ENCODE data around the gene TMC1. TPM values are rescaled to one million over a fixed set of nuclear protein-coding genes. Genes with fewer than 3 reads are reported as not detected.
"Not testable (repeated sequence)": the region's sequence is repeated elsewhere in the genome, so short reads cannot be mapped to it uniquely, and the experiment has no call there.

TMC1 gene
- total RNA-seq, 2 donors from 2014 or later: not detected

DNA sequence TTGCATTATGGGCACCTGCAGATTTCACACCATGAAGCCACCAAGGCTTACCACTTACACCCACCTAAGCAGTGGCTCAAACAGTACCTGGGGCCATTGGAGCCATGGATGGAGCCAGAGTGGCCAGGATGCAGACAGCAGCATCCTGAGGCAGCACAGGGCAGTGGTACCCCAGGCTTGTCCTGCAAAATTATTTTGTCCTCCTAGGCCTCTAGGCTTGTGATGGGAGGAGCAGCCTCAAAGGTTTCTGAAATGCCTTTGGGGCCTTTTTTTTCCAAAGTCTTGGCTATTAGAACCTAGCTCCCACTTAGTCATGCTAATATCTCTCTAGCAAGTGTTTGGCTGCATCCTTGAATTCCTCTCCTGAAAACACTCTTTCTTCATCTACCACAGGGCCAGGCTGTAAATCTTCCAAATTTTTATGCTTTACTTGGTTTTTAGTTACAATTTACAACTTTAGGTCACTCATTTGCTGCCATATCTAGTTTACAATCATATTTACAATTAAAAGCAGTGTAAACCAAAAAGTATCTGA is 15.7 kb downstream of the TMC1 start:
- Mint-ChIP-seq H3K4me1 (peaks cover 3% of the 10 kb centered on the region), H3K27ac (no peak overlapping the region), H3K4me3 (no peak overlapping the region), H3K27me3 (no peaks in the 10 kb centered on the region), H3K36me3 (ENCODE audit: low read depth) (no peaks in the 10 kb centered on the region)
- ATAC-seq (no peak), DNase-seq (no peak)
- H3K9me3 ChIP-seq (ENCODE audit: control insufficient read depth, low read length, poor library complexity, severe bottlenecking): no peaks in the 10 kb centered on the region

DNA sequence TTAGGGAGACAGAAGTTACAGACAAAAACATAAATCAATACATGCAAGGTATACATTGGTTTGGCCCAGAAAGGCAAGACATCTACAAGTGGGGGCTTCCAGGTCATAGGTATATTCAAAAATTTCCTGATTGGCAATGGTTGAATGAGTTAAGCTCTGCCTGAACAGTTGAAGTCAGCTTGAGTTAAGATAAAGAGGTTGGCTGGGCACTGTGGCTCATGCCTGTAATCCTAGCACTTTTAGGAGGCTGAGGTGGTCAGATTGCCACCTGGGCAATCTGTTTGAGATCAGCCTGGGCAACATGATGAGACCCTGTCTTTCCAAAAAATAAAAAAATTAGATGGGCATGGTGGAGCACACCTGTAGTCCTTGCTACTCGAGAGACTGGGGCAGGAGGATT is 16.3 kb downstream of the TMC1 start:
- H3K36me3 Mint-ChIP-seq (ENCODE audit: low read depth): no peaks in the 10 kb centered on the region
- no peaks in the 10 kb centered on the region for H3K9me3 ChIP-seq (ENCODE audit: control insufficient read depth, low read length, poor library complexity, severe bottlenecking)
- no peak overlapping the region for H3K4me3 Mint-ChIP-seq
- no peaks in the 10 kb centered on the region for H3K27me3 Mint-ChIP-seq
- ATAC-seq: no peak
- peaks cover 3% of the 10 kb centered on the region for H3K4me1 Mint-ChIP-seq
- no peak for DNase-seq
- H3K27ac Mint-ChIP-seq: no peak overlapping the region

- no peak for DNase-seq
- Mint-ChIP-seq H3K4me3 (no peak overlapping the region), H3K4me1 (peaks cover 3% of the 10 kb centered on the region), H3K27me3 (no peaks in the 10 kb centered on the region), H3K27ac (no peak overlapping the region), H3K36me3 (ENCODE audit: low read depth) (no peaks in the 10 kb centered on the region)
- no peaks in the 10 kb centered on the region for H3K9me3 ChIP-seq (ENCODE audit: control insufficient read depth, low read length, poor library complexity, severe bottlenecking)
- no peak for ATAC-seq
Observed at GRCh38 chr9:72538921-72539702, 17.7 kb downstream of the TMC1 start.

DNA sequence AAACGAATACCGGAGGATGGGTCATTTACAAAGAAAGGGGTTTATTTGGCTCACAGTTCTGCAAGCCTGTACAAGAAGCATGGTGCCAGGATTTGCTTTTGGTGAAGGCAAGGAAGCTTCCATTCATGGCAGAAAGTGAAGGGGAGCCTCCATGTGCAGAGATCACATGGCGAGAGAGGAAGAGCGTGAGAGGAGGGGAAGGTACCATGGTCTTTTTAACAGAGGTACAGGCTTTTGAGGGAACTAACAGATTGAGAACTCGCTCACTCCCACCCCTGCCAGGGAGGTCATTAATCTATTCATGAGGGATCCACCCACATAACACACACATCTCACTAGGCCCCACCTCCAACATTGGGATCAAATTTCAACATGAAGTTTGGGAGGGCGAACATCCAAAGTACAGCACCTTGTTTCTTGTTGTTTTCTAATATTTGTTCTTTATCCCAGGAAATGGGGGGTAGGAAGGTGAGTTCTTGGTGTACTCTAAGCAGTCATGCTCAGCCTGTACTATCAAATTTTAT is 18.5 kb downstream of the TMC1 start:
- Mint-ChIP-seq H3K4me3 (no peak overlapping the region), H3K27ac (no peak overlapping the region), H3K4me1 (peaks cover 3% of the 10 kb centered on the region), H3K36me3 (ENCODE audit: low read depth) (no peaks in the 10 kb centered on the region), H3K27me3 (no peaks in the 10 kb centered on the region)
- no peaks in the 10 kb centered on the region for H3K9me3 ChIP-seq (ENCODE audit: control insufficient read depth, low read length, poor library complexity, severe bottlenecking)
- DNase-seq: no peak
- ATAC-seq: no peak

GRCh38 chr9:72540348-72540873 is 19.0 kb downstream of the TMC1 start:
- H3K4me1 Mint-ChIP-seq: no peaks in the 10 kb centered on the region
- H3K9me3 ChIP-seq (ENCODE audit: control insufficient read depth, low read length, poor library complexity, severe bottlenecking): no peaks in the 10 kb centered on the region

GRCh38 chr9:72542537-72542833 is 21.1 kb downstream of the TMC1 start:
- H3K27me3 Mint-ChIP-seq; DNase-seq; H3K4me1 Mint-ChIP-seq; H3K36me3 Mint-ChIP-seq (ENCODE audit: low read depth); H3K9me3 ChIP-seq (ENCODE audit: control insufficient read depth, low read length, poor library complexity, severe bottlenecking); ATAC-seq; H3K27ac Mint-ChIP-seq; H3K4me3 Mint-ChIP-seq: not testable (repeated sequence)

More at GRCh38 chr9:72540348-72540873, 19.0 kb downstream of the TMC1 start:
- Mint-ChIP-seq H3K4me3 (no peak overlapping the region), H3K36me3 (ENCODE audit: low read depth) (no peaks in the 10 kb centered on the region), H3K27me3 (no peaks in the 10 kb centered on the region), H3K27ac (no peak overlapping the region)
- ATAC-seq: no peak
- DNase-seq: no peak

GRCh38 chr9:72542917-72543316 is 21.5 kb downstream of the TMC1 start:
- Mint-ChIP-seq H3K4me3 (no peak overlapping the region), H3K4me1 (no peaks in the 10 kb centered on the region), H3K27me3 (no peaks in the 10 kb centered on the region), H3K36me3 (ENCODE audit: low read depth) (no peaks in the 10 kb centered on the region), H3K27ac (peak overlapping the region; percentile 67)
- H3K9me3 ChIP-seq (ENCODE audit: control insufficient read depth, low read length, poor library complexity, severe bottlenecking): no peaks in the 10 kb centered on the region
- ATAC-seq (no peak), DNase-seq (no peak)

DNA sequence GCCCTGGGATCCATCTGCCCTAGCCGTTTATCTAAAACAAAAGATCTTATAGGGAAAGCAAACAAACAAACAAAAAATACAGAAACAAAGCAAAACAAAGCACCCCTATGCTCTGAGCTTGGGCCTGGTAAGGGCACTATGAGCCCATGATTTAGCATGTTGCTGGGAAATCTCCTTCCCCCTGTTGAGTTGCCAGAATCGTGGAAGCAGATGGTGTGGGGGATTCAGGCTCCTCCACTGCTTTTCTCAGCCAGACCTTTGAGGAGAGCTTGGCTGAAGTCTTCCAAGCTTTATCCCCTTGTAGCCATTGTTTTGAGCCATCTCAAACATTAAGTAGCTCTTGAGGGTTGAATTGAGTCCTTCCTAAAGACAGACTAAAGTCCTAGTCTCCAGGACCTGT is 29.9 kb downstream of the TMC1 start:
- H3K27ac Mint-ChIP-seq: no peak overlapping the region

DNA sequence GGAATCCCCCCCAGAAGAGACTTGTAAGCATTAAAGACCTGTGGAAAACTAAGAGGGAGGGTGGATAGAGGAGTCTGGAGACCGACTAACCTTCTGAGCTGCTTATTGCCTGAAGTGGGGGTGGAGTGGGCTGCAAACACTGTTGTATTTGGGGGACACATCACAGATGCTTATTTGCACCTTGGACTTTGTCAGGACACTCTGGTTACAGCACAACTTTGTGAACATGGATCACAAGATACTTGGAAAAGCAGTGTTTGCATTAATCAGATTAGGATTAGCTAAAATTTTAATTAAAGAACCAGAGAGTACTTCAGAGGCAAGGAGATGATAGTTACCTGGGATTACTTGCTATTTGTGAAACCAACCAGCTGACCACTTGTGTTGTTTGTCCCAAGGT is 30.9 kb downstream of the TMC1 start:
- H3K4me1 Mint-ChIP-seq: no peaks in the 10 kb centered on the region
- no peaks in the 10 kb centered on the region for H3K9me3 ChIP-seq (ENCODE audit: control insufficient read depth, low read length, poor library complexity, severe bottlenecking)
- H3K27me3 Mint-ChIP-seq: no peaks in the 10 kb centered on the region
- no peak overlapping the region for H3K4me3 Mint-ChIP-seq
- DNase-seq: no peak
- ATAC-seq: no peak
- H3K27ac Mint-ChIP-seq: no peak overlapping the region
- H3K36me3 Mint-ChIP-seq (ENCODE audit: low read depth): no peaks in the 10 kb centered on the region

More for the DNA sequence above, 29.9 kb downstream of the TMC1 start:
- no peak for ATAC-seq
- no peak for DNase-seq
- Mint-ChIP-seq H3K4me1 (no peaks in the 10 kb centered on the region), H3K4me3 (no peak overlapping the region), H3K27me3 (no peaks in the 10 kb centered on the region), H3K36me3 (ENCODE audit: low read depth) (no peaks in the 10 kb centered on the region)
- H3K9me3 ChIP-seq (ENCODE audit: control insufficient read depth, low read length, poor library complexity, severe bottlenecking): no peaks in the 10 kb centered on the region

DNA sequence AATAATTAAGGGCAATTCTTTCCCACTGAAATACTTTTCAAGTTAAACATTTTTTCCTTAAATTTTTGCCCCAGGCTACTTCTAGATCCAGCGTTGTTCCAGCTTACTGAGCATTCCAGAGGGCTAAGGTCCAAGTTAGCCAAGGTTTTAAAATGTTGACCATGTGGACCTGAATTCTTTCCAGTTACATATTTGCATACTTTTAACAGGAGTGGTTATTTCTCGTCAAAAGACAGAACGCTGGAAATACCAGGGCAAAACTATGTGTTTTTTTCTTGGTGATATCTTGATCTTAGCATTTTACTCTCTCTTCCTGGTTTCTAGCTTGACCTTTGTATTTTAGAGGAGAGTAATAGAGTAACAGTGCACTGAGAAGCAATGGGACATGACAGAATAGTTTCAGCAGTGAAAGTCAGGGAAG is 32.8 kb downstream of the TMC1 start:
- no peak for ATAC-seq
- peaks cover 5% of the 10 kb centered on the region for H3K4me1 Mint-ChIP-seq
- H3K27ac Mint-ChIP-seq: no peak overlapping the region

DNA sequence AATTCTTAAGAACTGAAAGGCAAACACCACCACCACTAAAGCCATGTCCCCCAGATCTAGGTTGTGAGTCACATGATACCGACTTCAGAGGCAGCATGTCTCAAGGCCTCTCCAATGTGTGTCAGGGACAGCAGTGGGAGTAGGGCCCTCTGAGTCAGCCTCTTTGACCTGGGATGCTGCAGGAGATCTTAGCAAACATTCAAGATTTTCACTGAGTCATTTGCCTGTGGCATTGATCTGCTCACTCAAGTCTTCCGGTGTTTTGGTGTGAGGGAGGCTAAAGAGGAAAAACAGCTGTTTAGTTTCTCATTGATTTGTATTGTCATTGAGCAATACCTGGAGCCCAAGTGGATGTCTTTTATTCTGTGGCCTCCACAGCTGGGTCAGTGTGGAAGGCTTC is 36.1 kb downstream of the TMC1 start:
- ATAC-seq: peak; percentile 47
- H3K27ac Mint-ChIP-seq: peak overlapping the region; percentile 47
- no peaks in the 10 kb centered on the region for H3K9me3 ChIP-seq (ENCODE audit: control insufficient read depth, low read length, poor library complexity, severe bottlenecking)
- H3K4me1 Mint-ChIP-seq: peaks cover 5% of the 10 kb centered on the region
- no peaks in the 10 kb centered on the region for H3K36me3 Mint-ChIP-seq (ENCODE audit: low read depth)
- no peaks in the 10 kb centered on the region for H3K27me3 Mint-ChIP-seq
- no peak overlapping the region for H3K4me3 Mint-ChIP-seq
- DNase-seq: peak in 1 of 3 donors; percentile 11

More for the DNA sequence above, 32.8 kb downstream of the TMC1 start:
- DNase-seq: no peak
- Mint-ChIP-seq H3K36me3 (ENCODE audit: low read depth) (no peaks in the 10 kb centered on the region), H3K4me3 (no peak overlapping the region), H3K27me3 (no peaks in the 10 kb centered on the region)
- no peaks in the 10 kb centered on the region for H3K9me3 ChIP-seq (ENCODE audit: control insufficient read depth, low read length, poor library complexity, severe bottlenecking)

- Mint-ChIP-seq H3K4me3 (no peak overlapping the region), H3K4me1 (peaks cover 5% of the 10 kb centered on the region), H3K27me3 (no peaks in the 10 kb centered on the region), H3K36me3 (ENCODE audit: low read depth) (peaks cover 2% of the 10 kb centered on the region), H3K27ac (no peak overlapping the region)
- DNase-seq (no peak), ATAC-seq (no peak)
- no peaks in the 10 kb centered on the region for H3K9me3 ChIP-seq (ENCODE audit: control insufficient read depth, low read length, poor library complexity, severe bottlenecking)
Observed at GRCh38 chr9:72560086-72560485, 38.7 kb downstream of the TMC1 start.

DNA sequence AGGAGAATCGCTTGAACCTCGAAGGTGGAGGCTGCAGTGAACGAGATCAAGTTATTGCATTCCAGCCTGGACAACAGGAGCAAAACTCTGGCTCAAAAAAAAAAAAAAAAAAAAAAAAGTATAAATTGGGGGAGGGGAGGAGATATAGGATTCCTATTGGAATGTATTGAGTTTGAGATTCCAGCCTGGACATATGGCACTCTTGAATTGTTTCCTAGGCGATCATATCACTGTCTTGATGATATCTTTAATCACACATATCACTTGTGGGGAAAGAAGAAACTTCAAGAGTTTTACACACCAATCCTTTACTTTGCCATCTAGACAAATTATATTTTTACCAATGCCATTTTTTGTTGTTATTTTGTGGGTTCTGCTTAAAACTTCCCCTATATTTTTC is 42.4 kb downstream of the TMC1 start:
- H3K4me3 Mint-ChIP-seq: no peak overlapping the region

More for the DNA sequence above, 42.4 kb downstream of the TMC1 start:
- Mint-ChIP-seq H3K36me3 (ENCODE audit: low read depth) (peaks cover 2% of the 10 kb centered on the region), H3K27me3 (no peaks in the 10 kb centered on the region), H3K4me1 (no peaks in the 10 kb centered on the region), H3K27ac (no peak overlapping the region)
- DNase-seq: no peak
- ATAC-seq: no peak
- no peaks in the 10 kb centered on the region for H3K9me3 ChIP-seq (ENCODE audit: control insufficient read depth, low read length, poor library complexity, severe bottlenecking)
